Measurements from ENCODE around the gene SEPHS2.

DNA sequence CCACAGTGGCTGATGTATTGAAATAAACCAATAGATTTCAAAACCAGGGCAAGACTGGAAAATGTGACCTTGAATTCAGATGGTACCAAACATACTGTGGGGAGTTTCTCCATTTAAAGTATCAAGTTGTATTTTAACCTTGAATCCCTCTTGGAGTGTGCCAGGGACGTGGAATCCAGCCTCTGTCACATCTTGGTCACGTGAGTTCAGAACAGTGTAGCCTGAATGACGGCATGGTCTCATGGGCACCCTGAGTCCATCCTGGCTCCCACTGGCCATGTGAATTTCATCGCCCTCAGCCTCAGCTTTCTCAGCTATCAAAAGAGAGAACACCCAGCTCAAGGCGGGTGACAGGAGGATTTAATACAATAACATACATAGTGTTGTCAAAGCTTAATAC is 31.5 kb downstream of the SEPHS2 start:
- TF ChIP-seq, protein P1, sequence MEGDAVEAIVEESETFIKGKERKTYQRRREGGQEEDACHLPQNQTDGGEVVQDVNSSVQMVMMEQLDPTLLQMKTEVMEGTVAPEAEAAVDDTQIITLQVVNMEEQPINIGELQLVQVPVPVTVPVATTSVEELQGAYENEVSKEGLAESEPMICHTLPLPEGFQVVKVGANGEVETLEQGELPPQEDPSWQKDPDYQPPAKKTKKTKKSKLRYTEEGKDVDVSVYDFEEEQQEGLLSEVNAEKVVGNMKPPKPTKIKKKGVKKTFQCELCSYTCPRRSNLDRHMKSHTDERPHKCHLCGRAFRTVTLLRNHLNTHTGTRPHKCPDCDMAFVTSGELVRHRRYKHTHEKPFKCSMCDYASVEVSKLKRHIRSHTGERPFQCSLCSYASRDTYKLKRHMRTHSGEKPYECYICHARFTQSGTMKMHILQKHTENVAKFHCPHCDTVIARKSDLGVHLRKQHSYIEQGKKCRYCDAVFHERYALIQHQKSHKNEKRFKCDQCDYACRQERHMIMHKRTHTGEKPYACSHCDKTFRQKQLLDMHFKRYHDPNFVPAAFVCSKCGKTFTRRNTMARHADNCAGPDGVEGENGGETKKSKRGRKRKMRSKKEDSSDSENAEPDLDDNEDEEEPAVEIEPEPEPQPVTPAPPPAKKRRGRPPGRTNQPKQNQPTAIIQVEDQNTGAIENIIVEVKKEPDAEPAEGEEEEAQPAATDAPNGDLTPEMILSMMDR (IDR thresholded peaks at IDR 0.05): no peak
- TF ChIP-seq POLR2A (IDR thresholded peaks at IDR 0.05): no peak

Data from right lobe of liver (tissue), 4 donors.